Putamen (tissue), 1 donor: ENCODE measurements around the gene ADGRB2.

ENCODE experiments used
- DNase-seq: peaks from one replicate; pipeline ENCODE4 v3.0.0-alpha.2; 2016; ENCODE audit warnings: low spot score

Gene ADGRB2

GRCh38 chr1:31763671-31764311 lies 349 bp downstream of the ADGRB2 start:
- no peak for DNase-seq

- peak; percentile 77 for DNase-seq
Observed at GRCh38 chr1:31762726-31763670, 1.1 kb downstream of the ADGRB2 start.

- DNase-seq = no peak
Observed at GRCh38 chr1:31762323-31762722, 1.8 kb downstream of the ADGRB2 start.

DNA sequence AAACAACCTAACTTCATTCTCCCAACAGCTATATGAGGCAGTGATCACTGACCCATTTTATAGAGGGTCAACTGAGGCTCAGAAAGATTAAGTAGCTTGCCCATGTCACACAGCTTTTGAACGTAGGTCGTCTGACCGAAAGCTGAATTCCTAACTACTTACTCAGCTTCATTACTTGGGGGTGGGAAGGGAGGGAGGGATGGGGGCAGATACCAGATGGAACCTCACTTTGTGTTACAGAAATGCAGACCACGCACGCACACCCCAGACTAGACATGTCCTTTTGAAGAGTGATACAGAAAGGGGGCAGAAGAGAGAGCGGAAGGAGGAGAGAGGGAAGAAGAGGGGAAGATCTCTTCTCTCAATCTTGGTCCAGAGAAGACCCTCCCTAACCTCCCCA lies 2.3 kb downstream of the ADGRB2 start:
- no peak for DNase-seq

DNA sequence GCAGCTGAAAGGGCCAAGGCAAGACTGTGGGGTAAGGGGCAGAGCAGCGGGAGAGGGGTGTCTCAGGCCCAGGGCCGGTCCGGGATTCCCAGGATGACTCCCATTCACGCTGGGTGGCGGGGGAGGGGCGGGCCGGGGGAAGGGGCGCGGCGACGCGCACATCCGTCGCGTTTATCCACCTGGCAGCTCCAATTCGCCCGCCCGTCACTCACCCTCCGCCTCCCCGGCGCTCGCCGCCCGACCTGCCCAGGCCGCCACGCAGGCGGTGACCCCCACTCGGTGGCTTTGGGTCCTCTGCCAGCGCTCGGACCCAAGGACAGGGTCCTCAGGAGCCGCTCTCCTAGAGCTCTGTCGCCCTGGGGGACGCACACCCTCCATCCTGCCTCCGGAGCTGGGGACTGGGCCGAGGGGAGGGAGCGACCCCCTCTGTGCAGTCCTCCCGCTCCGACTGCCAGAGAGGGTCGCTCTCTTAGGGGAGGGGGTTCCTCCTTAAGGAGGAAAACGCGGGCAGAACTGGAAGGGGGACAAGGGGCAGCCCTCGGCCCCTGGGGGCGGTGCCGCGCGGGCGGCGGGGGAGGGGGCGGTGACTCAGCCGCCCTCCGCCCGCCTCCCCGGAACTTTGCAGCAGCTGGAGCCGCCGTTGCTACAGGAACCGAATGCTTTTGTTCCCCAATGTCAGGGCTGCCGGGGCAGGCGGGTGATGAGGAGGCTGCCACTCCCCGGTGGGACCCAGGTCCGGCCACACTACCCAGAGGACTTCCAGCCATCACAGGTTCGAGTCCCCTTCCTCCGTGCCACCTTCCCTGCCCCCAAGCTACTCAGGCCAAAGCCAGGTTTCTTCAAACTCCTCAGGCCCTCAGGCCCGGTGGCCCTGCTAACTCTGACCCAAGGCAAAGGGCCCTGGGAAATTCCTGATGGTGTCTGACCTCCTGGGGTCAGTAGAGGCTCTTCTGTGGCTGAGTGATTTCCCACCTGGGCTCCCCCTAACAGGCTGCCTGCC lies 3.4 kb downstream of the ADGRB2 start:
- no peak for DNase-seq

GRCh38 chr1:31759298-31760023 lies 4.7 kb downstream of the ADGRB2 start:
- no peak for DNase-seq

GRCh38 chr1:31758823-31759222 lies 5.3 kb downstream of the ADGRB2 start:
- no peak for DNase-seq

DNA sequence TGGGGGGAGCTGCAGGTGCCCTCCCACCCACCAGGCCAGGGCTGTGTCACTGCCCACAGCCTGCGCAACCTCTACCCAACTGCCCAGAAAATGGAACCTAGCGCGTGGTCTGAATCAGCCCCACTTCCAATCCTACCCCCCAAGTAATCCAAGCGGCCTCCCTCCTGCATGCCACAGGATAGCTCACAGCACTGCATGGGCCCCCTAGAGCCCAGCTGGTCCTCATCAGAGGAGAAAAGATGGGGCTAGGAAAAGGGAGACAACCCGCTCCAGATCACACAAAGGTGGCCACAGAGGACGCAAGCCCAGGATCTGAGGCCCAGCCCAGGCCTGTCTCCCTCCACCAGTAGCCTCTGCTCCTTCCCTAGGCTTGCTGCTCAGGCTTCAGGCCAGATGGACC lies 6.2 kb downstream of the ADGRB2 start:
- DNase-seq = no peak

GRCh38 chr1:31757204-31757679 lies 6.9 kb downstream of the ADGRB2 start:
- DNase-seq = peak; percentile 67

DNA sequence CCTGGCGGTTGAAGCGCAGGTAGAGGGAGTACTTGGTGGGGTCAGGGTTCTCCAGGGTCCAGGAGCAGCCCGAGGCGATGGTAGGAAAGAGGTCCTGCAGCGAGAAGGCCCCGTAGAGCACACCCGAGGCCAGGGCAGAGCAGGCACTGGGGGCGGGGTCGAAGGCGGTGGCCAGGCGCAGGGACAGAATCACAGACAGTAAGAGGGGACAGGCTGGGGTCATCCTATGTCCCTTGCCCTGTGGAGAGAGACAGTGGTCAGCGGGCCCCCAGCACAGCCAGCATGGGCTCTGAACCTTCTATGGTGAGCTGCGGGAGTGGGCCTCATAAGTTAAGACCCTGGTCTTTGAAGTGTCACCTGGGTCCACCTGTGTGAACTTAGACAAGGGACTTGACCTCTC lies 7.6 kb downstream of the ADGRB2 start:
- DNase-seq = no peak

DNA sequence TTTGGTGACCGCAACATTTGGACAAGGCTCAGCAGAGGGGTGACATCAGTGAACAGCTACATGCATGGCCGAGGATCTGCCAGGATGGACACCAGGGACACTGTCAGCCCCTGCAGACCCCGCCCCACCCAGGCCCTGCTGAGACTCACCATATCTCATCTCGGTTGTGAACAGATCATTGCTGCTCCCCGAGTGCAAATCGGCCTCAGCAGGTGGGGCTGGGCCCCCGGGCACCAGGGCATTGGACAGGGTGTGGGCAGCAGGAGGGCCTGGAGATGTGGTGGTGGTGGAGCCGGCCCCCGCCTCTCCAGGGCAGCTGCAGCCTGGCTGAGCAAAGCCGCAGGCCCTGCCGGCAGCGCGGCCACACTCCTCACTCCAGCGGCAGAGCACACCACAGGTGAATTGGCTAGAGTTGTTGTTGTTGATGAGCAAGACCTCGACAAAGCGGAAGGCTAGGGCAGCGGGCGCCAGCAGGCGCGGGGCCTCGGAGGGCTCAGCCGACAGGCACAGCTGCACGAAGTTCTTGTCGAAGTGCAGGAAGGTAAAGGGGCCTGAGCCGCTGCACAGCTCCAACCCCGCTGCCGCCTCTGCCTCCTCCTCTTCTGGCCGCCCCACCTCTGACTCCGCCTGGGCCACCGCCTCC lies 8.2 kb downstream of the ADGRB2 start:
- DNase-seq = no peak

GRCh38 chr1:31755197-31755611 lies 8.9 kb downstream of the ADGRB2 start:
- no peak for DNase-seq

GRCh38 chr1:31754397-31754796 lies 9.7 kb downstream of the ADGRB2 start:
- DNase-seq = no peak

GRCh38 chr1:31753707-31754349 lies 10.3 kb downstream of the ADGRB2 start:
- peak; percentile 90 for DNase-seq

GRCh38 chr1:31752952-31753475 lies 11.1 kb downstream of the ADGRB2 start:
- peak; percentile 70 for DNase-seq

- DNase-seq = no peak
Observed at GRCh38 chr1:31752258-31752657, 11.9 kb downstream of the ADGRB2 start.

DNA sequence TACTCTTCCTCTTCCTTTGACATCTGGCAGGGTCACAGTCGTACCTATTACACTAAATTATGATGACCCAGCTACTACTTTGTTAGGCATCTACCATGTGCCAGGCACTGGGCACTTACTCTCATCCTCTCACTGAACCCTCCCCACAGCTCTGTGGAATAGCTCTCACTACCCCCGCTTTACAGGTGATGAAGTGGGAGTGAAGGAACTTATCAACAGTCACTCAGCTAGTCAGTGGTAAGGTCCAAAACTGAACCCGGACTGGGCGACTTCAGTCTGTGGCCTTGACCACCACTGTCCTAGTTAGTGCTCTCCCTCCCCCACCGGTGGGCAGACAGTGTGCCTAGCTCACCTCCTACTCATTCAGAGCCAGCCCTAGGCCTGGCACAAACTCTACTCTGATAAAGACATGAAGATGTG lies 12.3 kb downstream of the ADGRB2 start:
- DNase-seq = no peak

- DNase-seq = no peak
Observed at GRCh38 chr1:31750858-31751510, 13.2 kb downstream of the ADGRB2 start.
